ENCODE data around the gene APC2.

- TF ChIP-seq, protein P1, sequence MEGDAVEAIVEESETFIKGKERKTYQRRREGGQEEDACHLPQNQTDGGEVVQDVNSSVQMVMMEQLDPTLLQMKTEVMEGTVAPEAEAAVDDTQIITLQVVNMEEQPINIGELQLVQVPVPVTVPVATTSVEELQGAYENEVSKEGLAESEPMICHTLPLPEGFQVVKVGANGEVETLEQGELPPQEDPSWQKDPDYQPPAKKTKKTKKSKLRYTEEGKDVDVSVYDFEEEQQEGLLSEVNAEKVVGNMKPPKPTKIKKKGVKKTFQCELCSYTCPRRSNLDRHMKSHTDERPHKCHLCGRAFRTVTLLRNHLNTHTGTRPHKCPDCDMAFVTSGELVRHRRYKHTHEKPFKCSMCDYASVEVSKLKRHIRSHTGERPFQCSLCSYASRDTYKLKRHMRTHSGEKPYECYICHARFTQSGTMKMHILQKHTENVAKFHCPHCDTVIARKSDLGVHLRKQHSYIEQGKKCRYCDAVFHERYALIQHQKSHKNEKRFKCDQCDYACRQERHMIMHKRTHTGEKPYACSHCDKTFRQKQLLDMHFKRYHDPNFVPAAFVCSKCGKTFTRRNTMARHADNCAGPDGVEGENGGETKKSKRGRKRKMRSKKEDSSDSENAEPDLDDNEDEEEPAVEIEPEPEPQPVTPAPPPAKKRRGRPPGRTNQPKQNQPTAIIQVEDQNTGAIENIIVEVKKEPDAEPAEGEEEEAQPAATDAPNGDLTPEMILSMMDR (IDR thresholded peaks at IDR 0.05), result no peak
- no peak for TF ChIP-seq POLR2A (IDR thresholded peaks at IDR 0.05)
Measured at GRCh38 chr19:1472231-1473084, 22.5 kb downstream of the APC2 start.
